OCI-LY3 (cell line): ENCODE data around the gene CYP1B1.

Experiments
- EZH2phosphoT487 ChIP-seq: fragments of 200-600 bp; shearing (Covaris generic); IDR thresholded peaks from 2 replicates; pipeline ENCODE4 v1.6.1; 2018; ENCODE audit warnings: antibody characterized with exemption, mixed run types, low read depth
- TF ChIP-seq, protein P1 (sequence below): fragments of 200-600, 300-600 bp; sonication (generic); IDR thresholded peaks from 2 replicates; pipeline ENCODE4 v1.5.1; 2014; ENCODE audit warnings: antibody characterized with exemption, low read length, low read depth

DNA sequence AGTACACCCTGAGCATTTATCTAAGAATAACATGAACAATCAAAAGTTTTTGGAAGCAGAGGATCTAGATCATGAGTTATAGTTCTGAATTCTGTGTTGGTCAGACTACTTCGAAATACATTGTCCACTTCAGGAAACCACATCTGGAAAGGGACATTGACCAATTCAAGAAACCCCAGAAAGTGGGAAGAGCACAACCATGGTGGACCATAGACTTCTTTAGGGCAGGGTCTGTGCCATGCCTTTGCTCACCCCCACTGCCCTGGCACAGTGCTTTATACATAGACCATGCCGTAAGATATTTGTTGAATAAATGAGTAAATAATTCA is 44.3 kb upstream of the CYP1B1 start:
- TF ChIP-seq, protein P1, sequence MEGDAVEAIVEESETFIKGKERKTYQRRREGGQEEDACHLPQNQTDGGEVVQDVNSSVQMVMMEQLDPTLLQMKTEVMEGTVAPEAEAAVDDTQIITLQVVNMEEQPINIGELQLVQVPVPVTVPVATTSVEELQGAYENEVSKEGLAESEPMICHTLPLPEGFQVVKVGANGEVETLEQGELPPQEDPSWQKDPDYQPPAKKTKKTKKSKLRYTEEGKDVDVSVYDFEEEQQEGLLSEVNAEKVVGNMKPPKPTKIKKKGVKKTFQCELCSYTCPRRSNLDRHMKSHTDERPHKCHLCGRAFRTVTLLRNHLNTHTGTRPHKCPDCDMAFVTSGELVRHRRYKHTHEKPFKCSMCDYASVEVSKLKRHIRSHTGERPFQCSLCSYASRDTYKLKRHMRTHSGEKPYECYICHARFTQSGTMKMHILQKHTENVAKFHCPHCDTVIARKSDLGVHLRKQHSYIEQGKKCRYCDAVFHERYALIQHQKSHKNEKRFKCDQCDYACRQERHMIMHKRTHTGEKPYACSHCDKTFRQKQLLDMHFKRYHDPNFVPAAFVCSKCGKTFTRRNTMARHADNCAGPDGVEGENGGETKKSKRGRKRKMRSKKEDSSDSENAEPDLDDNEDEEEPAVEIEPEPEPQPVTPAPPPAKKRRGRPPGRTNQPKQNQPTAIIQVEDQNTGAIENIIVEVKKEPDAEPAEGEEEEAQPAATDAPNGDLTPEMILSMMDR = no peak
- no peak for TF ChIP-seq EZH2phosphoT487
